ENCODE measurements around the gene BCAS4.

The BCAS4 gene

GRCh38 chr20:50911716-50912115, 116.9 kb downstream of the BCAS4 start:
- DNase-seq (ENCODE audit: low read depth): no peak

GRCh38 chr20:50913690-50914375, 119.0 kb downstream of the BCAS4 start:
- no peak for DNase-seq (ENCODE audit: low read depth)

GRCh38 chr20:50915424-50915823, 120.6 kb downstream of the BCAS4 start:
- no peak for DNase-seq (ENCODE audit: low read depth)

- no peak for DNase-seq (ENCODE audit: low read depth)
These were observed 121.4 kb downstream of the BCAS4 start for GRCh38 chr20:50916257-50916656.

- no peak for DNase-seq (ENCODE audit: low read depth)
These were observed 122.1 kb downstream of the BCAS4 start for GRCh38 chr20:50916934-50917333.

- DNase-seq (ENCODE audit: low read depth): no peak
These were observed 123.5 kb downstream of the BCAS4 start for GRCh38 chr20:50918403-50918802.

- DNase-seq (ENCODE audit: low read depth): no peak
These were observed 124.7 kb downstream of the BCAS4 start for GRCh38 chr20:50919567-50919966.

GRCh38 chr20:50920997-50921396, 126.1 kb downstream of the BCAS4 start:
- DNase-seq (ENCODE audit: low read depth): no peak

- DNase-seq (ENCODE audit: low read depth): no peak
These were observed 127.1 kb downstream of the BCAS4 start for GRCh38 chr20:50921803-50922501.

GRCh38 chr20:50924261-50924920, 129.5 kb downstream of the BCAS4 start:
- no peak for DNase-seq (ENCODE audit: low read depth)

GRCh38 chr20:50926530-50926929, 131.7 kb downstream of the BCAS4 start:
- DNase-seq (ENCODE audit: low read depth): no peak
